ENCODE measurements around the gene FXYD5.
A peak's percentile ranks its signal among the peaks of the same experiment; 100 is the strongest.
"Not testable (repeated sequence)": the region's sequence is repeated elsewhere in the genome, so short reads cannot be mapped to it uniquely, and the experiment has no call there.

FXYD5 gene

GRCh38 chr19:35181387-35181786 lies 26.9 kb downstream of the FXYD5 start:
- no peak for DNase-seq (ENCODE audit: low spot score)

GRCh38 chr19:35184267-35184666 lies 29.7 kb downstream of the FXYD5 start:
- DNase-seq (ENCODE audit: low spot score): no peak

- DNase-seq (ENCODE audit: low spot score): no peak
Observed at GRCh38 chr19:35184884-35185283, 30.3 kb downstream of the FXYD5 start.

GRCh38 chr19:35194012-35194984 lies 39.8 kb downstream of the FXYD5 start:
- no peak for DNase-seq (ENCODE audit: low spot score)

- DNase-seq (ENCODE audit: low spot score): no peak
Observed at GRCh38 chr19:35195830-35196229, 41.3 kb downstream of the FXYD5 start.

- DNase-seq (ENCODE audit: low spot score): not testable (repeated sequence)
Observed at GRCh38 chr19:35196861-35197260, 42.3 kb downstream of the FXYD5 start.

GRCh38 chr19:35199481-35199880 lies 44.9 kb downstream of the FXYD5 start:
- DNase-seq (ENCODE audit: low spot score): no peak

GRCh38 chr19:35202722-35203688 lies 48.5 kb downstream of the FXYD5 start:
- DNase-seq (ENCODE audit: low spot score): no peak

GRCh38 chr19:35204799-35205732 lies 50.5 kb downstream of the FXYD5 start:
- peak; percentile 33 for DNase-seq (ENCODE audit: low spot score)

- no peak for DNase-seq (ENCODE audit: low spot score)
Observed at GRCh38 chr19:35205733-35206323, 51.3 kb downstream of the FXYD5 start.

GRCh38 chr19:35206379-35206778 lies 51.8 kb downstream of the FXYD5 start:
- no peak for DNase-seq (ENCODE audit: low spot score)

GRCh38 chr19:35206855-35207254 lies 52.3 kb downstream of the FXYD5 start:
- no peak for DNase-seq (ENCODE audit: low spot score)

- DNase-seq (ENCODE audit: low spot score): no peak
Observed at GRCh38 chr19:35207391-35207871, 52.9 kb downstream of the FXYD5 start.

- no peak for DNase-seq (ENCODE audit: low spot score)
Observed at GRCh38 chr19:35208121-35208520, 53.6 kb downstream of the FXYD5 start.

GRCh38 chr19:35209646-35210045 lies 55.1 kb downstream of the FXYD5 start:
- DNase-seq (ENCODE audit: low spot score): no peak

GRCh38 chr19:35211545-35212230 lies 57.2 kb downstream of the FXYD5 start:
- no peak for DNase-seq (ENCODE audit: low spot score)

- DNase-seq (ENCODE audit: low spot score): no peak
Observed at GRCh38 chr19:35212241-35212640, 57.7 kb downstream of the FXYD5 start.

GRCh38 chr19:35213663-35214632 lies 59.4 kb downstream of the FXYD5 start:
- DNase-seq (ENCODE audit: low spot score): no peak
